GM12875 (cell line): Measurements from ENCODE around the gene PARP2.
"Not testable (repeated sequence)": the region's sequence is repeated elsewhere in the genome, so short reads cannot be mapped to it uniquely, and the experiment has no call there.

Source experiments
- H3K4me3 ChIP-seq: one replicate; pipeline ENCODE4 v1.5.1; 2011; ENCODE audit warnings: low read depth, low read length, control low read depth
- CTCF ChIP-seq: IDR thresholded peaks from 2 replicates; pipeline ENCODE4 v1.5.1; 2011; ENCODE audit warnings: low read depth, mild to moderate bottlenecking, control low read depth, inconsistent platforms, low read length, moderate library complexity, borderline replicate concordance; ENCODE audit not compliant: insufficient read depth

PARP2 gene

GRCh38 chr14:20346713-20347112, 3.3 kb downstream of the PARP2 start:
- no peak overlapping the region for H3K4me3 ChIP-seq
- no peak for TF ChIP-seq CTCF

DNA sequence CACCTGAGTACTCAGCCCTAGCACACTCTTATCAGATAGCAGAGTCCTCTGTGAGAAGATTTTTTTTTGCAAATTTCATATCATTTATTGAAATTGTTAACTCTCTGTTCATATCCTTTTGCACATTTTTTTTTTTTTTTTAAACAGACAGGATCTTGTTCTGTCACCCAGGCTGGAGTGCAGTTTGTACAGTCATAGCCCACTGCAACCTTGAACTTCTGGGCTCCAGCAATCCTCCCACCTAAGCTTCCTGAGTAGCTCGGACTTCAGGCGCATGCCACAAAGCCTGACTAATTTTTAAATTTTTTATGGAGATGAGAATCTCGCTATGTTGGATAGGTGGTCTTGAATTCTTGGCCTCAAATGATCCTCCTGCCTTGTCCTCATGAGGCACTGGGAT, 4.3 kb downstream of the PARP2 start:
- TF ChIP-seq CTCF = no peak
- H3K4me3 ChIP-seq = no peak overlapping the region

DNA sequence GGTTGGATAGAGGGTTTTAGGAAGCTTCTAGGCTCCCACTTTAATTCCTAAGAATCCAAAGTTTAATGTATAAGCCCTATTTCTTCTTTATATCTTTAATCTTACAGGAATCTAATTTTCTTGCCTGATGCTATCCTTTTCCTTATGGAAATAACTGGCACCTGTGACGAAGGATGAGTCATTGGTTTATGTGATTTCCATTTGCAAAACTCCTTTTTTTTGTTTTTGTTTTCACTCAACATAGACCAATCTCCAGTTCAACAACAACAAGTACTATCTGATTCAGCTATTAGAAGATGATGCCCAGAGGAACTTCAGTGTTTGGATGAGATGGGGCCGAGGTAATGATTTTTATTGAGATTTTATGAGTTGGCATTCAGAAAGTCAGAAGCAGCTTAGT, 6.8 kb downstream of the PARP2 start:
- TF ChIP-seq CTCF = no peak
- no peak overlapping the region for H3K4me3 ChIP-seq

DNA sequence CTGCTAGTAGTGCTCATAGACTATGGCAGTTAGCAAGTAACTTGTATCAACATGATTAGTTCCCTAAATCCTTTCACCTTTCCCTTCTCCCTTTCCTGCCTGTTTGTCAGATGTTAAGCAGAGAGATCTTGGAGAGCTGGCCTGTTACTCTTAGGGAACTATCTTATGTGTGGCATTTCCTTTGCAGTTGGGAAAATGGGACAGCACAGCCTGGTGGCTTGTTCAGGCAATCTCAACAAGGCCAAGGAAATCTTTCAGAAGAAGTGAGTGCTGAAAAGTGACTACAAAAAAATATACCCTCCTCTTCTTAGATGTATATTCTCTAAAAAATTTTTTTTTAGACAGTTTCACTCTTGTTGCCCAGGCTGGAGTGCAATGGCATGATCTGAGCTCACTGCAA, 7.4 kb downstream of the PARP2 start:
- no peak overlapping the region for H3K4me3 ChIP-seq
- no peak for TF ChIP-seq CTCF

DNA sequence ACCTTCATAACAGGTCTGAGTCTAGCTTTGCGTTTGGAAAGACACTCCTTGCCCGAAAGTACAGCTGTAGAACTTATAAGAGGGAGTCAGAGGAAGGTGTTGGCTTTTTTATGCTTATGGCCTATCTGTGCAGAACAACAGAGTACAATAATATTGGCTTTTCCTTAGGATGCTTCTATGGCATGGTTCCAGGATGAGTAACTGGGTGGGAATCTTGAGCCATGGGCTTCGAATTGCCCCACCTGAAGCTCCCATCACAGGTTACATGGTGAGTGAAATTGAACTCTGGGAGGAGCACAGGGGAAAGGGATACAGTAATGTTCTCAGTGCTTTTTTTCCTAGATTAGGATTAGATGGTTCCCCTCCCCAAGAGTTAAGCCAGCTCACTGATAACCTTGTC, 13.0 kb downstream of the PARP2 start:
- no peak for TF ChIP-seq CTCF
- no peak overlapping the region for H3K4me3 ChIP-seq

DNA sequence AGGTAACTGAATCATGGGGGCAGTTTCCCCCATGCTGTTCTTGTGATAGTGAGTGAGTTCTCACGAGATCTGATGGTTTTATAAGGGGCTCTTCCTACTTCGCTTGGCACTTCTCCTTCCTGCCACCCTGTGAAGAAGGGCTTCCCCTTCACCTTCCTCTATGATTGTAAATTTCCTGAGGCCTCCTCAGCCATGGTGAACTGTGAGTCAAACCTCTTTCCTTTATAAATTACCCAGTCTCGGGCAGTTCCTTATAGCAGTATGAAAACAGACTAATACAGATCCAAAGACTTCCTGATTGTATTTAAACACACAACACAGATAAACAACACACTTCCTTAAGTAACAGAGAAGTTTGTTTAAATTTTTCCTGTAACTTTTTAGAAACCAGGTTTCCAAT, 15.0 kb downstream of the PARP2 start:
- not testable (repeated sequence) for H3K4me3 ChIP-seq

DNA sequence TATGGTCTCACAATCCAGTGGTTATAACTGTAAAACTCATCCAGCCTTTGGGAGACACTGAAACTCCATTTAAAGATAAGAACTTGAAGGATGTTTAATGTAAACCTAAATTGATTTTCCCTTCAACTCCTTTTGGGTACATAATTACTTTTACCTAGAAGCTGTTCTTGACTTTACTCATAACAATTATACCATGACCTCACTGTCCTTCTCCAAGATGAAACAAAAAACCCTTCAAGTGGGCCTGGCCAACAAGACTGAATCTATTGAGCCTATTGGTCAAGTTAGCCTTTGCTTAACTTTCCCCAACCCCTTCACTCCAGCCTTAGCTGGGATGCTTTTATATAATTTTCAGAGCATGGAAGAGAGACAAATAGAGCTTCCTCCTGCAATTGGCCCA, 22.5 kb downstream of the PARP2 start:
- TF ChIP-seq CTCF = no peak
- no peak overlapping the region for H3K4me3 ChIP-seq

- TF ChIP-seq CTCF = no peak
- H3K4me3 ChIP-seq = no peak overlapping the region
These were observed 29.4 kb downstream of the PARP2 start for GRCh38 chr14:20372796-20373195.
